CD14-positive monocyte (primary cell): ENCODE data around the gene DBNDD1. TPM values are rescaled to one million over a fixed set of nuclear protein-coding genes. Genes with fewer than 3 reads are reported as not detected.

Experiments used
- DNase-seq, 3 donors: peaks; one replicate each; pipeline ENCODE4 v3.0.0-alpha.2; 2011 to 2022
- H2AFZ ChIP-seq: 2 replicates; pipeline ENCODE4 v1.6.0; 2012; ENCODE audit warnings: mild to moderate bottlenecking, low read depth, low read length, inconsistent platforms; ENCODE audit not compliant: insufficient read depth, poor library complexity, severe bottlenecking
- H3K27ac ChIP-seq, 2 donors: 1 replicate in 1 of 2; 2 replicates in 1 of 2; pipeline ENCODE4 v1.5.1; 2012 to 2013; ENCODE audit warnings: low read length in 2 of 2, control low read depth in 1 of 2, inconsistent platforms in 1 of 2, low read depth in 1 of 2, mild to moderate bottlenecking in 1 of 2
- H3K27me3 ChIP-seq, 2 donors: one replicate each; pipeline versions ENCODE4 v1.6.0 to v1.6.1; 2011 to 2013; ENCODE audit warnings: low read length in 2 of 2; ENCODE audit not compliant: control insufficient read depth in 2 of 2, insufficient read depth in 2 of 2
- H3K36me3 ChIP-seq, 2 donors: replicated peaks in 1 of 2; 1 replicate in 1 of 2; 2 replicates in 1 of 2; pipeline versions ENCODE4 v1.5.1 to v1.6.1; 2012 to 2013; ENCODE audit warnings: low read length in 2 of 2, control low read depth in 1 of 2, inconsistent platforms in 1 of 2, mild to moderate bottlenecking in 1 of 2; ENCODE audit not compliant: insufficient read depth in 2 of 2, control insufficient read depth in 1 of 2
- H3K4me1 ChIP-seq, 2 donors: 1 replicate in 1 of 2; 2 replicates in 1 of 2; pipeline versions ENCODE4 v1.5.1 to v1.6.1; 2012 to 2013; ENCODE audit warnings: low read length in 2 of 2, control low read depth in 1 of 2, inconsistent platforms in 1 of 2, mild to moderate bottlenecking in 1 of 2, moderate library complexity in 1 of 2; ENCODE audit not compliant: insufficient read depth in 2 of 2, control insufficient read depth in 1 of 2
- H3K4me2 ChIP-seq: replicated peaks from 2 replicates; pipeline ENCODE3; 2012; ENCODE audit warnings: low read length, moderate library complexity, mild to moderate bottlenecking; ENCODE audit not compliant: poor library complexity, severe bottlenecking; ENCODE audit errors: extremely low read depth
- H3K4me3 ChIP-seq, 3 experiments: fragments of 200-600 bp in 1 of 3; sonication (generic) in 1 of 3; replicated peaks in 1 of 3; 1 replicate in 2 of 3; 2 replicates in 1 of 3; pipeline ENCODE4 v1.5.1; 2011 to 2013; ENCODE audit warnings: low read length in 3 of 3, mild to moderate bottlenecking in 3 of 3, control low read depth in 2 of 3, low read depth in 2 of 3, inconsistent platforms in 1 of 3, moderate library complexity in 1 of 3
- H3K79me2 ChIP-seq: 2 replicates; pipeline ENCODE4 v1.6.0; 2012; ENCODE audit warnings: mild to moderate bottlenecking, control low read depth, inconsistent platforms, low read length, moderate library complexity; ENCODE audit not compliant: insufficient read depth
- H3K9ac ChIP-seq: 2 replicates; pipeline ENCODE4 v1.6.0; 2017; ENCODE audit warnings: low read length, mild to moderate bottlenecking; ENCODE audit not compliant: insufficient read depth, poor library complexity, severe bottlenecking
- H3K9me3 ChIP-seq, 2 donors: replicated peaks in 1 of 2; 1 replicate in 1 of 2; 2 replicates in 1 of 2; pipeline versions ENCODE4 v1.5.1 to v1.6.1; 2012 to 2013; ENCODE audit warnings: low read length in 2 of 2, control low read depth in 1 of 2; ENCODE audit not compliant: control insufficient read depth in 1 of 2, insufficient read depth in 1 of 2
- H4K20me1 ChIP-seq: 2 replicates; pipeline ENCODE4 v1.6.0; 2012; ENCODE audit warnings: mild to moderate bottlenecking, low read length, control low read depth, moderate library complexity; ENCODE audit not compliant: insufficient read depth
- H3K27ac Mint-ChIP-seq, 7 donors: one replicate each; pipeline ENCODE4 v1.8.0; 2020; ENCODE audit warnings: mild to moderate bottlenecking in 7 of 7, mixed read lengths in 7 of 7, moderate library complexity in 6 of 7, inconsistent platforms in 2 of 7
- H3K27me3 Mint-ChIP-seq, 3 donors: one replicate each; pipeline ENCODE4 v1.8.0; 2021 to 2022; ENCODE audit warnings: low read depth in 3 of 3, mild to moderate bottlenecking in 3 of 3, mixed read lengths in 3 of 3, moderate library complexity in 3 of 3, inconsistent platforms in 1 of 3
- H3K36me3 Mint-ChIP-seq, 2 donors: one replicate each; pipeline ENCODE4 v1.8.0; 2020; ENCODE audit warnings: mixed read lengths in 2 of 2, inconsistent platforms in 1 of 2, mild to moderate bottlenecking in 1 of 2
- H3K4me1 Mint-ChIP-seq: one replicate; pipeline ENCODE4 v1.8.0; 2020; ENCODE audit warnings: mild to moderate bottlenecking, mixed read lengths
- H3K4me3 Mint-ChIP-seq, 2 donors: one replicate each; pipeline ENCODE4 v1.8.0; 2020; ENCODE audit warnings: mild to moderate bottlenecking in 2 of 2, mixed read lengths in 2 of 2, moderate library complexity in 1 of 2
- H3K9me3 Mint-ChIP-seq, 7 donors: one replicate each; pipeline ENCODE4 v1.8.0; 2020 to 2022; ENCODE audit warnings: mixed read lengths in 7 of 7, mild to moderate bottlenecking in 6 of 7, moderate library complexity in 6 of 7, inconsistent platforms in 2 of 7
- WGBS: methylation state at CpG from one replicate; pipeline ENCODE4 v1.1.5; 2013; ENCODE audit warnings: missing lambda C conversion rate; ENCODE audit not compliant: insufficient coverage; 5-methylcytosine and 5-hydroxymethylcytosine counted together
- intact Hi-C, 2 donors: fragments of 100-400 bp; cut with micrococcal nuclease; formaldehyde crosslinking; loops; one replicate each; pipeline versions ENCODE4 v1.15.0 to v1.15.1; 2023
- polyA plus RNA-seq, 3 donors: library from polyadenylated mRNA; depleted of rRNA in 1 of 3; unstranded in 2 of 3; stranded (reverse) in 1 of 3; fragments of 300-500 nt in 2 of 3; fragments of >200 nt in 1 of 3; fragmentation: Illumina TruSeq in 2 of 3; gene quantifications; 1 replicate in 2 of 3; 2 replicates in 1 of 3; pipeline ENCODE4 v1.2.3, GENCODE V29; 2012 to 2021
- TF ChIP-seq, protein P1 (sequence below): fragments of 200-600 bp; IDR thresholded peaks from one replicate; pipeline ENCODE4 v1.8.0; 2022; ENCODE audit warnings: antibody characterized with exemption, mild to moderate bottlenecking

DBNDD1 gene
- polyA plus RNA-seq, 3 donors: 0.07 TPM; not detected in 2

DNA sequence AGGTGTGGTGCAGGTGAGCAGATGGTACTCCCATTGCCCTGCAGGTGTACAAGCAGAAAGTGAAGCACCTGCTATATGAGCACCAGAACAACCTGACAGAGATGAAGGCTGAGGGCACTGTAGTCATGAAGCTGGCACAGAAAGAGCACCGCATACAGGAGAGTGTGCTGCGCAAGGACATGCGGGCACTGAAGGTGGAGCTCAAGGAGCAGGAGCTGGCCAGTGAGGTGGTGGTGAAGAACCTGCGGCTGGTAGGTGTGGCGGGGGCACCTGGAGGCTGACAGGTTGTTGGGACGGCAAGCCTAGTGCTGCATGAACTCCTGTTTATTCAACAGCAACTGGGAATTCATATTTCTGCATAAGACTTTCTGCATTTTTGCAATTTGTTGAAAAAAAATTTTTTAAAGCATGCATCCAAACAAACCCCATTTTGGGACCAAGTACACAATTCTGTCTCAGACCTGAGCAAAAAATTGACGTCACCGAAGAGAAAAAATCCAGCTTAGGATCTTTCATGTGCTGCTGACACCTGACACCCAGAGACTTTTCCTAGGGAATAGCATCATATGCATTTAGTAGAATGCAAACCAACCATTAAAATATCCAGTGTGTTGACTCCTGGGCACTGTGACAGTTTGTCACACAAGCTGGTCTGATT lies 13.5 kb upstream of the DBNDD1 start:
- H3K9me3 Mint-ChIP-seq: peaks cover 0 to 9% (median 2%) of the 10 kb centered on the region in 7 donors

DNA sequence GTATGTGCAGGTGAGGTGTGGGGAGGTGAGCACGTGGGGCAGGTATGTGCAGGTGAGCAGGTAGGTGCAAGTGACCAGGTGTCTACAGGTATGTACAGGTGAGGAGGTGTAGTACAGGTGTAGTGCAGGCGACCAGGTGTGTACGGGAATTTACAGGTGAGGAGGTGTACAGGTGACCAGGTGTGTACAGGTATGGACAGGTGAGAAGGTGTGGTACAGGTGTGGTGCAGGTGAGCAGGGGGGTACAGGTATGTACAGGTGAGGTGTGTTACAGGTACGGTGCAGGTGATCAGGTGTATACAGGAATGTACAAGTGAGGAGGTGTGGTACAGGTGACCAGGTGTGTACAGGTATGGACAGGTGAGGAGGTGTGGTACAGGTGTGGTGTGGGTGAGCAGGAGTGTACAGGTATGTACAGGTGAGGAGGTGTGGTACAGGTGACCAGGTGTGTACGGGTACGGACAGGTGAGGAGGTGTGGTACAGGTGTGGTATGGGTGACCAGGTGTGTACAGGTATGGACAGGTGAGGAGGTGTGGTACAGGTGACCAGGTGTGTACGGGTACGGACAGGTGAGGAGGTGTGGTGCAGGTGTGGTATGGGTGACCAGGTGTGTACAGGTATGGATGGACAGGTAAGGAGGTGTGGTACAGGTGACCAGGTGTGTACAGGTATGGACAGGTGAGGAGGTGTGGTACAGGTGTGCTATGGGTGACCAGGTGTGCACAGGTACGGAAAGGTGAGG lies 12.8 kb upstream of the DBNDD1 start:
- TF ChIP-seq, protein P1, sequence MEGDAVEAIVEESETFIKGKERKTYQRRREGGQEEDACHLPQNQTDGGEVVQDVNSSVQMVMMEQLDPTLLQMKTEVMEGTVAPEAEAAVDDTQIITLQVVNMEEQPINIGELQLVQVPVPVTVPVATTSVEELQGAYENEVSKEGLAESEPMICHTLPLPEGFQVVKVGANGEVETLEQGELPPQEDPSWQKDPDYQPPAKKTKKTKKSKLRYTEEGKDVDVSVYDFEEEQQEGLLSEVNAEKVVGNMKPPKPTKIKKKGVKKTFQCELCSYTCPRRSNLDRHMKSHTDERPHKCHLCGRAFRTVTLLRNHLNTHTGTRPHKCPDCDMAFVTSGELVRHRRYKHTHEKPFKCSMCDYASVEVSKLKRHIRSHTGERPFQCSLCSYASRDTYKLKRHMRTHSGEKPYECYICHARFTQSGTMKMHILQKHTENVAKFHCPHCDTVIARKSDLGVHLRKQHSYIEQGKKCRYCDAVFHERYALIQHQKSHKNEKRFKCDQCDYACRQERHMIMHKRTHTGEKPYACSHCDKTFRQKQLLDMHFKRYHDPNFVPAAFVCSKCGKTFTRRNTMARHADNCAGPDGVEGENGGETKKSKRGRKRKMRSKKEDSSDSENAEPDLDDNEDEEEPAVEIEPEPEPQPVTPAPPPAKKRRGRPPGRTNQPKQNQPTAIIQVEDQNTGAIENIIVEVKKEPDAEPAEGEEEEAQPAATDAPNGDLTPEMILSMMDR: no peak
- Mint-ChIP-seq H3K9me3 (peaks cover 0 to 9% (median 2%) of the 10 kb centered on the region in 7 donors), H3K4me3 (peak overlapping the region in 1 of 2 donors; percentile 27), H3K4me1 (peaks cover 16% of the 10 kb centered on the region), H3K27ac (peak overlapping the region in 4 of 7 donors; percentile 37 to 83 (median 75)), H3K36me3 (peaks cover 2 to 13% of the 10 kb centered on the region in 2 donors), H3K27me3 (peaks cover 0 to 21% (median 11%) of the 10 kb centered on the region in 3 donors)
- no peak overlapping the region for H3K4me2 ChIP-seq
- intact Hi-C loops: no loop called here
- DNase-seq: peak in 2 of 3 donors; percentile 15 to 32
- H4K20me1 ChIP-seq: no peaks in the 10 kb centered on the region
- H3K79me2 ChIP-seq: no peaks in the 10 kb centered on the region
- H3K27ac ChIP-seq: no peak overlapping the region
- H3K4me1 ChIP-seq: peaks cover 0 to 7% of the 10 kb centered on the region in 2 donors
- no peak overlapping the region for H3K4me3 ChIP-seq
- 100% methylated on average over 9 of the region's 9 CpGs for WGBS
- H3K36me3 ChIP-seq: no peaks in the 10 kb centered on the region
- no peak overlapping the region for H3K9ac ChIP-seq
- no peak overlapping the region for H2AFZ ChIP-seq
- no peaks in the 10 kb centered on the region for H3K9me3 ChIP-seq
- no peaks in the 10 kb centered on the region for H3K27me3 ChIP-seq

More for the DNA sequence above, 13.5 kb upstream of the DBNDD1 start:
- Mint-ChIP-seq H3K27ac (peak overlapping the region in 5 of 7 donors; percentile 5 to 89 (median 37)), H3K36me3 (peaks cover 2 to 14% of the 10 kb centered on the region in 2 donors), H3K4me1 (peaks cover 16% of the 10 kb centered on the region), H3K27me3 (peaks cover 0 to 21% (median 11%) of the 10 kb centered on the region in 3 donors), H3K4me3 (no peak overlapping the region)
- H3K4me1 ChIP-seq: peaks cover 0 to 7% of the 10 kb centered on the region in 2 donors
- H3K27ac ChIP-seq: no peak overlapping the region
- no peaks in the 10 kb centered on the region for H4K20me1 ChIP-seq
- intact Hi-C loops: no loop called here
- peaks cover 0 to 3% of the 10 kb centered on the region in 2 donors for H3K36me3 ChIP-seq
- TF ChIP-seq, protein P1: no peak
- no peaks in the 10 kb centered on the region for H3K9me3 ChIP-seq
- no peaks in the 10 kb centered on the region for H3K79me2 ChIP-seq
- H3K4me3 ChIP-seq: no peak overlapping the region
- 97% methylated on average over 6 of the region's 8 CpGs for WGBS
- H3K9ac ChIP-seq: no peak overlapping the region
- no peak overlapping the region for H2AFZ ChIP-seq
- DNase-seq: no peak
- H3K27me3 ChIP-seq: no peaks in the 10 kb centered on the region
- H3K4me2 ChIP-seq: no peak overlapping the region
